Ascending aorta (tissue), 2 donors: ENCODE data around the gene HSDL1. TPM values are rescaled to one million over a fixed set of nuclear protein-coding genes. Genes with fewer than 3 reads are reported as not detected.

ENCODE experiments used
- DNase-seq, 2 donors: peaks; one replicate each; pipeline ENCODE4 v3.0.0-alpha.2; 2019; ENCODE audit warnings: low spot score in 2 of 2
- H3K27ac ChIP-seq, 2 donors: fragments of 200-600 bp; sonication (generic); one replicate each; pipeline ENCODE4 v1.5.1; 2016 to 2017; ENCODE audit warnings: mild to moderate bottlenecking in 1 of 2
- H3K27me3 ChIP-seq: fragments of 200-600 bp; sonication (generic); one replicate; pipeline ENCODE4 v1.5.1; 2017
- H3K36me3 ChIP-seq, 2 donors: fragments of 200-600 bp; sonication (generic); one replicate each; pipeline ENCODE4 v1.5.1; 2016
- H3K4me1 ChIP-seq, 2 donors: fragments of 200-600 bp; sonication (generic); one replicate each; pipeline ENCODE4 v1.5.1; 2016 to 2017; ENCODE audit warnings: mild to moderate bottlenecking in 1 of 2
- H3K4me3 ChIP-seq, 2 donors: fragments of 200-600 bp; sonication (generic); one replicate each; pipeline ENCODE4 v1.5.1; 2016 to 2017; ENCODE audit warnings: mild to moderate bottlenecking in 1 of 2
- H3K9me3 ChIP-seq, 2 donors: fragments of 200-600 bp; sonication (generic); one replicate each; pipeline ENCODE4 v1.5.1; 2016
- CTCF ChIP-seq, 3 experiments: fragments of 200-600 bp in 2 of 3; fragments of 450-650 bp in 1 of 3; sonication (generic) in 2 of 3; IDR thresholded peaks; one replicate each; pipeline ENCODE4 v1.5.1; 2016 to 2019; ENCODE audit warnings: antibody characterized with exemption in 3 of 3, mild to moderate bottlenecking in 1 of 3, moderate library complexity in 1 of 3
- intact Hi-C: fragments of 100-400 bp; cut with DNase I; formaldehyde crosslinking; loops from one replicate; pipeline ENCODE4 v1.15.1; 2023
- total RNA-seq: library from RNA; depleted of rRNA; stranded (reverse); fragments of >200 nt; gene quantifications from one replicate; pipeline ENCODE4 v1.1.0, GENCODE V29; 2016

The HSDL1 gene
- total RNA-seq: 12.0 TPM

GRCh38 chr16:84144859-84145639 is at the start of gene HSDL1, which contains the start of gene DNAAF1:
Gene HSDL1 (minus strand): TSS chr16:84145177. CDS start chr16:84131321, 13,856 bp downstream.
Gene DNAAF1 (plus strand): TSS chr16:84145308. CDS start chr16:84145441, 133 bp downstream.
- Histone ChIP-seq H3K4me3 (peak within 1 kb of the TSS; percentile 61 to 97), H3K4me1 (peaks cover 0 to 7% of the 10 kb centered on the region in 2 donors), H3K27ac (peak within 1 kb of the TSS; percentile 27 to 76), H3K36me3 (no peaks in the 10 kb centered on the region), H3K27me3 (no peaks in the 10 kb centered on the region), H3K9me3 (no peaks in the 10 kb centered on the region)
- TF ChIP-seq CTCF (IDR thresholded peaks at IDR 0.05): no peak
- DNase-seq: peak; percentile 42 to 93
- intact Hi-C loops: loop anchor here (1.0 kb wide), 2 partner anchors 29 to 42 kb away; partner anchors contain the start of genes MBTPS1 and TAF1C

- no peak for TF ChIP-seq CTCF (IDR thresholded peaks at IDR 0.05)
Measured at GRCh38 chr16:84194018-84194417, 49.0 kb upstream of the HSDL1 start.

GRCh38 chr16:84193480-84193879 is 48.5 kb upstream of the HSDL1 start:
- Histone ChIP-seq H3K27me3 (peaks cover 5% of the 10 kb centered on the region), H3K36me3 (no peaks in the 10 kb centered on the region), H3K27ac (no peak overlapping the region), H3K9me3 (no peaks in the 10 kb centered on the region), H3K4me1 (no peaks in the 10 kb centered on the region), H3K4me3 (no peak overlapping the region)
- no peak for TF ChIP-seq CTCF (IDR thresholded peaks at IDR 0.05)
- DNase-seq: no peak
- intact Hi-C loops: no loop called here

More at GRCh38 chr16:84194018-84194417, 49.0 kb upstream of the HSDL1 start:
- H3K9me3 ChIP-seq: no peaks in the 10 kb centered on the region
- peaks cover 5% of the 10 kb centered on the region for H3K27me3 ChIP-seq
- intact Hi-C loops: no loop called here
- no peak overlapping the region for H3K27ac ChIP-seq
- no peak for DNase-seq
- no peaks in the 10 kb centered on the region for H3K4me1 ChIP-seq
- no peak overlapping the region for H3K4me3 ChIP-seq
- no peaks in the 10 kb centered on the region for H3K36me3 ChIP-seq

- H3K4me1 ChIP-seq: no peaks in the 10 kb centered on the region
- peaks cover 5% of the 10 kb centered on the region for H3K27me3 ChIP-seq
- no peaks in the 10 kb centered on the region for H3K9me3 ChIP-seq
- no peaks in the 10 kb centered on the region for H3K36me3 ChIP-seq
- intact Hi-C loops: no loop called here
- H3K27ac ChIP-seq: no peak overlapping the region
- no peak overlapping the region for H3K4me3 ChIP-seq
- no peak for TF ChIP-seq CTCF (IDR thresholded peaks at IDR 0.05)
- DNase-seq: no peak
Measured at GRCh38 chr16:84191466-84191865, 46.5 kb upstream of the HSDL1 start.

GRCh38 chr16:84190731-84191388 is 45.9 kb upstream of the HSDL1 start, which contains the start of gene ADAD2:
Gene ADAD2 (plus strand): TSS chr16:84191157. CDS start chr16:84191231, 74 bp downstream.
- TF ChIP-seq CTCF (IDR thresholded peaks at IDR 0.05): no peak
- H3K9me3 ChIP-seq: no peaks in the 10 kb centered on the region
- intact Hi-C loops: no loop called here

More at GRCh38 chr16:84190731-84191388, 45.9 kb upstream of the HSDL1 start, which contains the start of gene ADAD2:
- no peak within 1 kb of the TSS for H3K4me3 ChIP-seq
- no peaks in the 10 kb centered on the region for H3K36me3 ChIP-seq
- no peak for DNase-seq
- H3K27me3 ChIP-seq: peaks cover 5% of the 10 kb centered on the region
- H3K27ac ChIP-seq: no peak within 1 kb of the TSS
- H3K4me1 ChIP-seq: peaks cover 3 to 4% of the 10 kb centered on the region in 2 donors
